Measurements from ENCODE around the gene SRRM4. TPM values are rescaled to one million over a fixed set of nuclear protein-coding genes. Genes with fewer than 3 reads are reported as not detected.

Gene SRRM4
- total and polyA plus RNA-seq, 5 donors from 2014 or later, result not detected

- no peak for DNase-seq
- H3K9me3 Mint-ChIP-seq, result no peaks in the 10 kb centered on the region
Measured at GRCh38 chr12:119117936-119118335, 136.6 kb downstream of the SRRM4 start.

GRCh38 chr12:119118625-119119024, 137.3 kb downstream of the SRRM4 start:
- Histone ChIP-seq H3K36me3 (ENCODE audit: control insufficient read depth, insufficient read depth, low read length) (no peaks in the 10 kb centered on the region), H3K27me3 (ENCODE audit: control insufficient read depth, insufficient read depth, low read length) (no peaks in the 10 kb centered on the region), H3K4me1 (ENCODE audit: control insufficient read depth, insufficient read depth, low read length, poor library complexity, severe bottlenecking) (no peaks in the 10 kb centered on the region), H3K27ac (ENCODE audit: insufficient read depth, low read length, poor library complexity, severe bottlenecking) (no peak overlapping the region), H3K9me3 (ENCODE audit: control insufficient read depth in 2 of 2, low read length in 2 of 2) (no peaks in the 10 kb centered on the region), H3K4me3 (ENCODE audit: low read depth, low read length) (no peak overlapping the region)
- ATAC-seq (ENCODE audit: low read depth in 2 of 2) (no peak), DNase-seq (no peak)
- no peak overlapping the region for H3K27ac Mint-ChIP-seq
- no peaks in the 10 kb centered on the region for H3K36me3 Mint-ChIP-seq
- H3K9me3 Mint-ChIP-seq, result no peaks in the 10 kb centered on the region
- H3K4me3 Mint-ChIP-seq, result no peak overlapping the region
- no peaks in the 10 kb centered on the region for H3K4me1 Mint-ChIP-seq
- H3K27me3 Mint-ChIP-seq, result peaks cover 4% of the 10 kb centered on the region

More at GRCh38 chr12:119117936-119118335, 136.6 kb downstream of the SRRM4 start:
- peaks cover 4% of the 10 kb centered on the region for H3K27me3 Mint-ChIP-seq
- no peaks in the 10 kb centered on the region for H3K4me1 Mint-ChIP-seq
- Histone ChIP-seq H3K36me3 (ENCODE audit: control insufficient read depth, insufficient read depth, low read length) (no peaks in the 10 kb centered on the region), H3K9me3 (ENCODE audit: control insufficient read depth in 2 of 2, low read length in 2 of 2) (no peaks in the 10 kb centered on the region), H3K4me3 (ENCODE audit: low read depth, low read length) (no peak overlapping the region), H3K27me3 (ENCODE audit: control insufficient read depth, insufficient read depth, low read length) (no peaks in the 10 kb centered on the region), H3K4me1 (ENCODE audit: control insufficient read depth, insufficient read depth, low read length, poor library complexity, severe bottlenecking) (no peaks in the 10 kb centered on the region), H3K27ac (ENCODE audit: insufficient read depth, low read length, poor library complexity, severe bottlenecking) (no peak overlapping the region)
- no peak overlapping the region for H3K4me3 Mint-ChIP-seq
- H3K27ac Mint-ChIP-seq, result no peak overlapping the region
- ATAC-seq (ENCODE audit: low read depth in 2 of 2), result no peak
- no peaks in the 10 kb centered on the region for H3K36me3 Mint-ChIP-seq

GRCh38 chr12:119122047-119122446, 140.7 kb downstream of the SRRM4 start:
- peaks cover 0 to 1% (median 0%) of the 10 kb centered on the region in 7 donors for H3K9me3 Mint-ChIP-seq
- H3K4me3 Mint-ChIP-seq, result no peak overlapping the region
- H3K36me3 ChIP-seq (ENCODE audit: control insufficient read depth, insufficient read depth, low read length), result no peaks in the 10 kb centered on the region
- H3K9me3 ChIP-seq (ENCODE audit: control insufficient read depth in 2 of 2, low read length in 2 of 2), result no peaks in the 10 kb centered on the region
- H3K27me3 Mint-ChIP-seq, result no peaks in the 10 kb centered on the region
- H3K4me1 Mint-ChIP-seq, result no peaks in the 10 kb centered on the region
- no peak overlapping the region for H3K4me3 ChIP-seq (ENCODE audit: low read depth, low read length)
- no peaks in the 10 kb centered on the region for H3K36me3 Mint-ChIP-seq
- DNase-seq, result no peak
- H3K4me1 ChIP-seq (ENCODE audit: control insufficient read depth, insufficient read depth, low read length, poor library complexity, severe bottlenecking), result no peaks in the 10 kb centered on the region
- H3K27ac ChIP-seq (ENCODE audit: insufficient read depth, low read length, poor library complexity, severe bottlenecking), result no peak overlapping the region
- no peaks in the 10 kb centered on the region for H3K27me3 ChIP-seq (ENCODE audit: control insufficient read depth, insufficient read depth, low read length)
- no peak overlapping the region for H3K27ac Mint-ChIP-seq
- ATAC-seq (ENCODE audit: low read depth in 2 of 2), result no peak

GRCh38 chr12:119122751-119123150, 141.4 kb downstream of the SRRM4 start:
- H3K4me3 ChIP-seq (ENCODE audit: low read depth, low read length), result no peak overlapping the region
- Mint-ChIP-seq H3K27ac (no peak overlapping the region), H3K4me3 (no peak overlapping the region), H3K4me1 (no peaks in the 10 kb centered on the region), H3K9me3 (peaks cover 0 to 3% (median 0%) of the 10 kb centered on the region in 7 donors), H3K27me3 (no peaks in the 10 kb centered on the region), H3K36me3 (no peaks in the 10 kb centered on the region)
- ATAC-seq (ENCODE audit: low read depth in 2 of 2) (no peak), DNase-seq (no peak)
- H3K4me1 ChIP-seq (ENCODE audit: control insufficient read depth, insufficient read depth, low read length, poor library complexity, severe bottlenecking), result no peaks in the 10 kb centered on the region
- H3K9me3 ChIP-seq (ENCODE audit: control insufficient read depth in 2 of 2, low read length in 2 of 2), result no peaks in the 10 kb centered on the region
- H3K27me3 ChIP-seq (ENCODE audit: control insufficient read depth, insufficient read depth, low read length), result no peaks in the 10 kb centered on the region
- H3K27ac ChIP-seq (ENCODE audit: insufficient read depth, low read length, poor library complexity, severe bottlenecking), result no peak overlapping the region
- no peaks in the 10 kb centered on the region for H3K36me3 ChIP-seq (ENCODE audit: control insufficient read depth, insufficient read depth, low read length)

GRCh38 chr12:119128527-119128926, 147.2 kb downstream of the SRRM4 start:
- Histone ChIP-seq H3K4me1 (ENCODE audit: control insufficient read depth, insufficient read depth, low read length, poor library complexity, severe bottlenecking) (no peaks in the 10 kb centered on the region), H3K9me3 (ENCODE audit: control insufficient read depth in 2 of 2, low read length in 2 of 2) (no peaks in the 10 kb centered on the region), H3K27ac (ENCODE audit: insufficient read depth, low read length, poor library complexity, severe bottlenecking) (no peak overlapping the region), H3K27me3 (ENCODE audit: control insufficient read depth, insufficient read depth, low read length) (no peaks in the 10 kb centered on the region), H3K4me3 (ENCODE audit: low read depth, low read length) (no peak overlapping the region), H3K36me3 (ENCODE audit: control insufficient read depth, insufficient read depth, low read length) (no peaks in the 10 kb centered on the region)
- Mint-ChIP-seq H3K27me3 (no peaks in the 10 kb centered on the region), H3K27ac (no peak overlapping the region), H3K4me3 (no peak overlapping the region), H3K36me3 (no peaks in the 10 kb centered on the region), H3K4me1 (no peaks in the 10 kb centered on the region), H3K9me3 (peaks cover 0 to 10% (median 6%) of the 10 kb centered on the region in 7 donors)
- DNase-seq, result no peak
- ATAC-seq (ENCODE audit: low read depth in 2 of 2), result no peak

GRCh38 chr12:119129827-119130434, 148.6 kb downstream of the SRRM4 start:
- no peaks in the 10 kb centered on the region for H3K27me3 Mint-ChIP-seq
- H3K27me3 ChIP-seq (ENCODE audit: control insufficient read depth, insufficient read depth, low read length), result no peaks in the 10 kb centered on the region
- H3K4me1 ChIP-seq (ENCODE audit: control insufficient read depth, insufficient read depth, low read length, poor library complexity, severe bottlenecking), result no peaks in the 10 kb centered on the region
- DNase-seq, result no peak
- H3K4me1 Mint-ChIP-seq, result no peaks in the 10 kb centered on the region
- no peak overlapping the region for H3K27ac ChIP-seq (ENCODE audit: insufficient read depth, low read length, poor library complexity, severe bottlenecking)
- H3K9me3 ChIP-seq (ENCODE audit: control insufficient read depth in 2 of 2, low read length in 2 of 2), result no peaks in the 10 kb centered on the region
- no peaks in the 10 kb centered on the region for H3K36me3 ChIP-seq (ENCODE audit: control insufficient read depth, insufficient read depth, low read length)
- H3K9me3 Mint-ChIP-seq, result peaks cover 0 to 10% (median 6%) of the 10 kb centered on the region in 7 donors
- H3K36me3 Mint-ChIP-seq, result no peaks in the 10 kb centered on the region
- H3K4me3 Mint-ChIP-seq, result no peak overlapping the region
- H3K27ac Mint-ChIP-seq, result no peak overlapping the region
- no peak for ATAC-seq (ENCODE audit: low read depth in 2 of 2)
- H3K4me3 ChIP-seq (ENCODE audit: low read depth, low read length), result no peak overlapping the region

- H3K4me3 ChIP-seq (ENCODE audit: low read depth, low read length), result no peak overlapping the region
- DNase-seq (no peak), ATAC-seq (ENCODE audit: low read depth in 2 of 2) (no peak)
- Mint-ChIP-seq H3K9me3 (peaks cover 0 to 10% (median 6%) of the 10 kb centered on the region in 7 donors), H3K36me3 (no peaks in the 10 kb centered on the region), H3K27me3 (no peaks in the 10 kb centered on the region), H3K27ac (no peak overlapping the region), H3K4me1 (no peaks in the 10 kb centered on the region), H3K4me3 (no peak overlapping the region)
- H3K36me3 ChIP-seq (ENCODE audit: control insufficient read depth, insufficient read depth, low read length), result no peaks in the 10 kb centered on the region
- H3K4me1 ChIP-seq (ENCODE audit: control insufficient read depth, insufficient read depth, low read length, poor library complexity, severe bottlenecking), result no peaks in the 10 kb centered on the region
- H3K9me3 ChIP-seq (ENCODE audit: control insufficient read depth in 2 of 2, low read length in 2 of 2), result no peaks in the 10 kb centered on the region
- H3K27me3 ChIP-seq (ENCODE audit: control insufficient read depth, insufficient read depth, low read length), result no peaks in the 10 kb centered on the region
- no peak overlapping the region for H3K27ac ChIP-seq (ENCODE audit: insufficient read depth, low read length, poor library complexity, severe bottlenecking)
Measured at GRCh38 chr12:119130523-119130922, 149.2 kb downstream of the SRRM4 start.

GRCh38 chr12:119134284-119135072, 153.1 kb downstream of the SRRM4 start:
- DNase-seq, result no peak
- Histone ChIP-seq H3K4me1 (ENCODE audit: control insufficient read depth, insufficient read depth, low read length, poor library complexity, severe bottlenecking) (no peaks in the 10 kb centered on the region), H3K9me3 (ENCODE audit: control insufficient read depth in 2 of 2, low read length in 2 of 2) (no peaks in the 10 kb centered on the region), H3K27ac (ENCODE audit: insufficient read depth, low read length, poor library complexity, severe bottlenecking) (no peak overlapping the region), H3K36me3 (ENCODE audit: control insufficient read depth, insufficient read depth, low read length) (no peaks in the 10 kb centered on the region), H3K4me3 (ENCODE audit: low read depth, low read length) (no peak overlapping the region), H3K27me3 (ENCODE audit: control insufficient read depth, insufficient read depth, low read length) (peaks cover 2% of the 10 kb centered on the region)
- H3K27me3 Mint-ChIP-seq, result no peaks in the 10 kb centered on the region
- H3K4me1 Mint-ChIP-seq, result no peaks in the 10 kb centered on the region
- no peak for ATAC-seq (ENCODE audit: low read depth in 2 of 2)
- peaks cover 0 to 9% (median 4%) of the 10 kb centered on the region in 7 donors for H3K9me3 Mint-ChIP-seq
- H3K36me3 Mint-ChIP-seq, result no peaks in the 10 kb centered on the region
- no peak overlapping the region for H3K4me3 Mint-ChIP-seq
- no peak overlapping the region for H3K27ac Mint-ChIP-seq
